ENCODE data around the gene QKI.

The QKI gene

DNA sequence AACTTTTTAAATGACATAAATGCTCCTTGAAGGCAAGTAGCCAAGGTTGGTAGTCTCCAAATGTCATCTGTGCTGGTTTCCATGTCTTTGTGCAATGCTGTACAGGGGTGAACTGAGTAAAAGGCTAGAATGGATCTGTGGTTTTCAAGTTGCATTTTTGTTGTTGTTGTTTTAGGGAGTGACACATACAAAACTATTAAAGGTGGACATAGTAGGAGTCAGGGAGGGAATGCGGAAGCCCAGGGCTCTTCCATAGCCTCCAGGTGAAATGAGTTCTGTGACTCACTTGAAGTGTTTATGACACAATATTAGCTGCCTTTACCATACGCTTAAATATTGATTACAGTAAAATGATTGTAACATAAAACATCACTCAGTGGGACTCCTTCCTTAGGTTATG is 22.5 kb upstream of the QKI start:
- DNase-seq (ENCODE audit: low read depth) = no peak

DNA sequence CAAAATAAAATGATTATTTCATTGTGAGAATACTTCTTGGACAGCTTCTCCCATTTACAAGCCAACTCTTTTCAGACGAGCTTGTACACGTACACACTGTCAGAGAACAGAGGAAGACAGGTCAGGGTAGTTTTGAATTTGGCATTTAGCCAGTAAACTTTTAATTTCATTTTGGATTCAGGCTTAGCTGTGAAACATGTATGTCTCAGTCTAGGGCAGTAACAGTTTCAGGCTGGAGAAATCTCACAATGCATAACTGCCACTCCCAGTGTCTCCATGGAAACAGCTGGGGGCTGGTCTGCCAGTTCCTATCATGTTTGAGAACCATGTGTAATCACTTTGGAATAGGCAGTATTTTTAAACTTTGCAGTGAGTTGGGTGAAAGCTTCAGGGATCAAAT is 22.0 kb upstream of the QKI start:
- DNase-seq (ENCODE audit: low read depth) = no peak

DNA sequence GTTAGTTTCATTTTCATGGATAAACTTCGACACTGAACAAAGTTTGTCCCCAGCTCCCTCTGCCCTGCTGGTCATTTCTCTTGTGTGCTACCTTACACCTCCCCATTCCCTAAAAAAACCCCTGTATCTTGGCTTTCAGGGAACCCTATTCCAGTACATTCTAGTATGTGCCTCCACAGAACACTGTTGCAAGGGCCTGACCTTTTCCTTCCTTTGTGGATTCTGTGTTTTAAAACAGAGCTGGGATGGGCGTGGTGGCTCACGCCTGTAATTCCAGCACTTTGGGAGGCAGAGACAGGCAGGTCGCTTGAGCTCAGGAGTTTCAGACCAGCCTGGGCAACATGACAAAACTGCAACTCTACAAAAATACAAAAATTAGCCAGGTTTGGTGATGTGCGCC is 20.6 kb upstream of the QKI start:
- no peak for DNase-seq (ENCODE audit: low read depth)

DNA sequence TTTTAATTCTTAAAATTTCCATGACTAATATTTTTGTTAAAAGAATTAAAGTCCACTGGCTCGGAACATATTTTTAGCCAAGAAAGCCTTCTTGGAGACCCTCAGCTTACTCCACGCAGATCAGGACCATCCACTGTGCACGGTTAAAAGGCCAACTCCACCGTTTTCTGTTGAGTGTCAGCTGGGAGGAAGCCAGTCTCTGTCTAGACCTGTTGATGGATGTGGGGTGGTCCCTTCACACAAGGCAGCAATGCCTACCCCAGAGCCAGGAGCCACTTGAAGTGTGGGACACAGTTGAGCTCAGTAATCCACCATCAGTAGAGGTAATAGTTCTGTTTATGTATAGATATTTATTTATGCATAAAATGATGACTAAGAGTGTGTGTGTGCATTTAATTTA is 19.9 kb upstream of the QKI start:
- no peak for DNase-seq (ENCODE audit: low read depth)

DNA sequence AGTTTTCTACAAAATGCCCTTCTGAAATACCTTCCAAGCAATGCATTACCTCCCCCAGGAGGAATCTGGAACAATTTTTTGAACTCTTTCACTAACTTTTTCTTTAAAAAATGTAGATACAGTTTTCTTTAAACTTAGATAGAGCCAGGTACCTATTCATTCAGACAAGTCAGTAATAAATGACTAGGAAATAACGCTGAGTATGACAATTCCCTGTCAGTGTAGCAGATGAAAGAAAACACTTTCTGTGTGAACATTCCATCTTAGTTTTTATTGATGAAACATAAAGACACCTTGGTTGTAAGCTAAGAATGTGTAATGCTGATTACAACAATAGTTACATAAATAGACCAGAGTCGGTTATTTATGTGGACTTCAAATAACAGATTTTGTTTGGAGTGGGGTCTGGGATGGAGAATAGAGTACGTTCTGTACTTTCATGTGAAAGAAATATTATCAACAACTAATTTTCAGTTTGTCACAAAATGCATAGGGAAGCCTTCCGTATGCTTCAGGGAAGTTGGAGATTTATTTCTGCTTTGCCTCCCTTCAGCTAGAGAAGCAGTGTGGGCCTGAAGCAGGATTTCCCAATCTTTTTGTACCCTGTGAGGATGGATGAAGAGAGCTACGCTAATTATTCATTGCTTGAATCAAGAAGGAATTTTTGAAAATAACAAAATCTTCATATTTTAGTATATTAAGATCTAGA is 19.2 kb upstream of the QKI start:
- DNase-seq (ENCODE audit: low read depth) = no peak

DNA sequence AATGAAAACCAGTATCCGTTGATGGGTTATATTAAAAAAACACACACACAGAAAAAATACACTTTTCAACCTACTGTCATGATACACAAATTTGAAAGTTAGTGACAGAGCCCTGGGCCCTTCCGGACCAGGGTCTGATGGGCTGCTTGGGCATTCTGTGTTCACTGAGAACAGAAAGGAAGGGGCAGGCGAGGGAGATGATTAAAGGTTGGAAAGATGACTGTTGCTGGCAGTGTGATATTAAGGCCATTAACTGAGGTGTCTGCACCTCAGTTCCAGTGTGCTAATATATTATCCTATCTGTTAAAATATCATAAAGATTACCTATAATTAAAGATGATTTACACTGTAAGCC is 18.7 kb upstream of the QKI start:
- DNase-seq (ENCODE audit: low read depth) = no peak

DNA sequence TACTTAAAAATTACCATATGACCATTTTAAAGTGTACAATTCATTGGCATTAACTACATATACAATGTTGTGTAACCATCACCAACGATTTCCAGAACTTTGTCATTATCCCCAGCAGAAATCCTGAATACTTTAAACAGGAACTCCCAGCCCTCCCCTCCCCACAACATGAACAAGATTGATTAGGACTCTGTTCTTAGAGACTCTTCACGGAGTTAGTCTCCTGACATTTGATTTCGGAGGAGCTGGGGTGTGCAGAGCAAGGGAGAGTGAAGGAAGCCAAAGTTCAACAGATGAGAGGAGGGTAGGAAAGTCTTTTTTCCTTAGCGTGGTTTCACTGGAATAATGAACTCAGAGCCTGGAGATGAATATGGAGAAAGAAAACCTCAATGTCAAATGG is 17.2 kb upstream of the QKI start:
- DNase-seq (ENCODE audit: low read depth) = no peak

DNA sequence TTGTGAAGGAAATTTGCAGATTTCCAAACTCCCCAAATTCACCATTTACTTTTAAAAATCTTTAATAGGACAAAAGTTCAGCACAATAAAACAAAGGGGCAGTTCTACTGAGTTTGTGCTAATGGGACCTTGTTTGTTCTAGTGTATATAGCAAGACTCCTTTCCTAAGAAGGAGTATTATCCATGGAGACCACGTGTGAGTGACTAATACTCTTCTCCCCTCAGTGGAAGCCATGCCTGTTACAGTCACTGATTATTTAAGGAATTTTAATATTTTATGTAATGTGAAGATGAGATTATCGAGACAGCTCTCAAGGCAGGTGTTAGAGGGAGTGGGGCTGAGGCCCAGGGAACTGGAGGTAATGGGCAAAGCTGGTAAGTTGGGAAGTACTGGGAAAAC is 16.4 kb upstream of the QKI start:
- no peak for DNase-seq (ENCODE audit: low read depth)

DNA sequence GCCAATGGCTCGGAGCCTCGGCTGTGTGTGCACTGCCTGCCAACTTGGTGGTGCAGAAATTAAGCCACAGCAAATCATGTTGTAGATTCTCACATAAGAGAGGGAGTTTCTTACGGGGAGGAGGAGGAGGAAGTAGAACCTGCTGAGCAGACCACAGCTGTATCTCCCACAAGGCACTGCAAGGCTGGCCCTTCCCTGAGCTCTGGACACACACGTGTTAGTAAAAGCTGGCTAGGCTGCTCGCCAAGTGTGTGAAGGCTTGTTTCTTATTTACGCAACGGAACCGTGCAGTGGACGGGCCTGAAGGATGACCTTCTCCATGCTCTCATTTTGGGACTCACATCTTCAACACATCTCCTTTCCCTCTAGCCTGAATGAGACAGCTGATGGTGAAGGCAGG is 15.7 kb upstream of the QKI start:
- DNase-seq (ENCODE audit: low read depth) = no peak

DNA sequence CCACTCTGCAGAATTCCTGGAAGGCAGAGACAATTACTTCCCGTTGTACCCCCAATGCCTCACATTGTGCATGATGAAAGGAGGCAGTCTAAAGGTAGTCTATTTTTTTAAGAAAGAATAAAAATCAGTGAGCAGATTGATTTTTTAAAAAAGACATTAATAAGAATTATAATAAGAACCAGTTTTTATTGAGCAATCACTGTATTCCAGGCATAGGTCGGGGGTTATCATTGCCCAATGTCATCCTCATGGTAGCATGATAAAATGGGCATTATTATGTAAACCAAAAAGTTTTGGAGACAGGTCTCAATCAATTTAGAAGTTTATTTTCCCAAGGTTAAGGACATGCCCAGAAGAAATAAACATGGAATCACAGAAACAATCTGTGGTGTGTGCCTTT is 14.0 kb upstream of the QKI start:
- no peak for DNase-seq (ENCODE audit: low read depth)

DNA sequence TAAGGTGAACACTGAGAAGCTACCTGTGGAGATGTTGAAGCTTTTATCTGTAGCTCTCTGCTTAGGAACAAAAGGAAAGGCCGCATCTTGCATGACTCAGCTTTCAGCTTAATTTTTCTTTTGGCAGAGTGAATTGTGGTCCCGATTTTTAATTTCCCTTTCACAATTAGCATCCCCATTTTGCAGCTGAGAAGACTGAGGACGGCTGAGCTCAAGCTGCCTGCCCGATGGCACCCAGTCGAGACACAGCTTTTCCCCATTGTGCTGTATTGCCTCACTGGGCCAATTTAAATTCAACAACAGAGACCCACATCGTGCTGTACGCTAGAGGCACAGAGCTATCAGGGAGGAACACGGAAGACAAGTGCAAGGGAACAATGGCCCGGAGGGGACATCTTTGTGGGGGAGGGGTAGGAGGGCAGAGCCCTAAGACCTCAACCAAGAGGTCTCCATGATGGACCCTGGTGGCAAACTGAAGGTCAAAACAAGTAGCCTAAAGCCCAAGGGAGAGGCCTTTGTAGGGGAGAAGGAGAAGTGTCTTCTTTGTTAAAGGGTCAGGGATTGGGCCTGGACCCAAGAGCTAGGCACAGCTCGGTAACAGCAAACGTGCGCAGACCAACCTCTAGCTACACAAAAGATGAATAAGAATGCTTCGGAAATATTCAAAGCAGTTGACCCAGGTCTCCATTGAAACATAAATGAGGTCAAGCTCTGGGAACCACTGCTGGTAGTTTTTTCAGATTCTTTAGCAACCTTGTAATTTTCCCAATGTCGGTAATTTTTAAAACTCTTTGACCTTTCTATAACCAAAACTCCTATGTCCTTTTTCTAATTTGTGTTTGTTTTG is 13.3 kb upstream of the QKI start:
- no peak for DNase-seq (ENCODE audit: low read depth)

DNA sequence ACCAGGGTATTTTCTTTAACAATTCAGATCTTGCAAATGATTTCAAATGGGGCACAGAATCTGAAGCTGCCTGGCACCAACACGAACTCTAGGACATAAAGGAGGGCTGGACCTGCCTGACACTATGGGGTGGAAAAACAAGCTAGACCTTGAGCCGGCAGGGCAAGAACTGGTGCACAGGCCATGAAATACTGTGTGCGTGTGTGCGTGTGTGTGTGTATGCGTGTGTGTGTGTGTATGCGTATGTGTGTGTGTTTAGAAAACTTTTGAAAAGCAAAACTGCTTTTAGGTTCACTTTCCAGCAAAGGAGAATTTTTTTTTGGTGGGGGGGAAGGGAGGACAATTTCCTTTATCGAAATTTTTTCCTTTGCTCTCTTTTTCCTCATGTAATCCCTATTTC is 11.9 kb upstream of the QKI start:
- DNase-seq (ENCODE audit: low read depth) = no peak

DNA sequence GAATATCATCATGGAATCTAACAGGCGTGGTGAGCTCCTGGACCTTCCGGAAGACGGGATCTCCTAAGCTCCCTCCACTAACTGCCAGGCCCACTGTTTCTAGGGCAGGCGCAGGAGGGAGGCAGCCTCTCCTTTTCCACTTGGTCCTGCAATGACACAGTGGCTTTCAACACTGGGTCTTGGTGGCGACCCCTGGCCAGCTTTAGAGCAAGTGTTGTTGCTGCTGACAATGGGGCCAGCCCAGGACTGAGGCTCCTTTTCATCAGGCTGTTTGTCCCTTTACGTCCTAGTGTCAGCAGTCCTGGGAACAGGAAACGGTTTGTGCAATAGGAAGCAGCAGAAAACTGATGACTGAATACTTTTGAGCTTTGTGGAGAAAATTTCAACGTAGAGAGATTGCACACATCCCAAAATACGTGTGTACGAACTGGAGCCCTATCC is 9.7 kb upstream of the QKI start:
- no peak for DNase-seq (ENCODE audit: low read depth)

DNA sequence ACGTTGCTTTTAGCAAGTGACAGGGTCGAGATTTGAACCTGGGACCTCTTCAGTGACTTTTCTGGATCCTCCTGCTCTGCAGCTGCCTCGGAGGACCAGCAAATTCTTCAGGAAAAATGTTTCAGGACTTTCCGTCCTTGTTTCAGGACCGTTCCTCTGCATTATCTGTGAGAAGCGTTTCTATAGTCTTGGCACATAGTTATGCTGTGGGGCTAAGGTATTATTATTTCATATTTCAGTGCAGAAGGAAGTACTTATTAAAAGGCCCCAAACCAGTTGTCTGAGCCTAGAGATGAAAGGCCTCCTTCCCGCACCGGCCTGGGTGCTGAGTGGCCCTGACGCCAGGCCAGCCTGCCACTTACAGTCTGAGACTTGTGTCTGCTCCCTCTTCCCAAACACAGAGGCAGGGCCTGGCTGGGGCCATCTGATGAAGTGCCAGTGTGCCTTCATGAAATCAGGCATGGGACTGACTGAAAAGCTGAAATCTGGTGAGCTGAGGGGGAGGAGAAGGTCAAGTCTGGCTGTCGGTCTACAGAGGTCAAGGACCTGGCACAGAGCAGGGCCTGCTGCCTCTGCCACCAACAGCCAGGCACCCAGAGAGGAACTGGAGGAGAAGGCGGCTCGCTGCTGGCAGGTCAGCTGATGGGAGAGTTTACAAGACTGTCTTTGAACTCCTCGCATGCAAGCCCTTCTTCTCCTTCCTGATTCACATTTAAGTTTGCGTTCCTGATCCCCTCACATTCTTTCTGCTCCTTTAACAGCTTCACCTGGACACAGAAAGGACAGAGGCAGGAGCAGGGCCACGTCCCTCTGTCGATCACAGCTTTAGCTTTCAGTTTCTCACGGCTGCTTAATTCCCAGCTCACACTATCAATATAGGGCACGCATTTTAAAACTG is 8.9 kb upstream of the QKI start:
- DNase-seq (ENCODE audit: low read depth) = no peak

DNA sequence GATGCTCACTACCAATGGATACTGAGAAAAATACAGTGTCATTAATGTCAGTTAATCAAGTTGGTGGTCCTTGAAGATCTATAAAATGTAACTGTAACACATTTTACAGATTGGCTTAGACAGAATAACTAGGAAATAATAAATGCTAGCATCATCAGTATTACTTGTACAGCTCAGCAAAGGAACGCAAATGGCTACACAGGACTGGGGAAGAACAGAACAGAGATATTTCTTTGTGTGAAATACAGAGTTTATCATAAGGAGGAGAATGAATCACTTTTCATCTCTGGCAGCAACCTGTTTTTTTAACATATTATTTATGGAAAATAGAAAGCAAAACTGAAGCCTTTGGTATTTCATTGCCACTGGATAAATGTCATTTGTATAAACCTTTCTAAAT is 8.2 kb upstream of the QKI start:
- DNase-seq (ENCODE audit: low read depth) = no peak

DNA sequence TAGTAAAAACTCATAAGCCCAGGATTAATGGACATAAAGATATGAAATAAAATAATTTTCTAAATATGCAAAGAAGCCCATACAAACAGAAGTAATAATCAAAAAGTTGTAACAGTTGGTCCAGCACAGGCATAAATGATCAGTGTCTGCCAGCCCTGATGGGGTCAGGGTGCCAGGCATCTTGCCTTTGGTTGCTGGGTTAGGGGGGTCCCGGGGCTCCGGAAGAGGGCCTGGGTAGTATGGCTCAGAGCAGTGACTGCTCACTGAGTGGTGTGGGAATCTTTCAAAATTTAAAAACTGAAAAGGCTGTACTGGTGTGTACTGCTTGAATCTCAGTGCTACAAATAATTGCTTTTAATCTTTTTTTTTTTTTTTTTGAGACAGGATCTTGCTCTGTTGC is 7.7 kb upstream of the QKI start:
- DNase-seq (ENCODE audit: low read depth) = no peak

DNA sequence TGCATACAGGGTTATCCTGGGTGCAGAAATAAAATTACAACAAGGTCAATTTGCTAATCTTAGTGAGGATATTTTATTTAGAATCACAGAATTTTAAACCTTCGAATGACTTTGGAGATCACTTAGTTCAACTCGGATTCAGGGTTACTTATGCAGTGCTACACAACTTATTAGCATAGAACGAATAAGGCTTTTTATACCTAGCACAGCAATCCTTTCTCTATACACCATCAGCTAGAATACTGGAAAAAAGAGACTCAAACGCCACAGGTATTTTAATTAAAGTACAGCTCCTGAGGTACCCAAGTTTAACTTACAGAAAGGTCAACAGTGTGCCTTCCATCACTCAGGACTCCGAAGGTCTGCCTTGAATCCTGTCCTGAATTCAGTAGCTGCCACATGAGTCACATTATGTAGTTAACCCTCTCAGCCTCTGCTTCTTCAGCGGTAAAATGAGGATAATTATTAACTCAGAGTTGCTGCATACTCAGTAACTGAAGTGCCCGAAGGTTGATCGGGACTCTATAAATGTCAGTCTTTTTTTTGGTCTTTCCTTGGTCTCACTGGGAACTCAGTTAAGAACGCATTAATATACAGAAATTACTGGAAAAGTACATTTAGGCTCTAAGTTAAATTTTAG is 6.0 kb upstream of the QKI start:
- no peak for DNase-seq (ENCODE audit: low read depth)

DNA sequence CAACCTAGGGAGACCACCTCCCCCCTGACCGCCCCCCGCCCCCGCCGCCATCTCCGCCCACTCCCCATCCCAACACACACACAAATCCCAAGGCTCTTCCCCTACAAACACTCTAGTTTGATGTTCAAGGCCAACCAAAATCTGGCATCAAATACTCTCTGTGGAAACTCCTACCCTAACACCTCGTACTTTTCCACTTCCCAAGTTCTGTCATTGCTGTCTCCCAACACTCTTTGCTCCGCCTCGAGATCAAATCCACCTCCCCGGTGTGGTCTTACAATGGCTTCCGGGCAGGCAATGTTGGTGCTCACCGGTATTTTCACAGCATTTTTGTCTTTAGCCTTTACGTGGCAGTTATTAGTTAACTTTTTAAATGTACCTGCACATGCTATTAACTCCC is 4.8 kb upstream of the QKI start:
- DNase-seq (ENCODE audit: low read depth) = no peak

DNA sequence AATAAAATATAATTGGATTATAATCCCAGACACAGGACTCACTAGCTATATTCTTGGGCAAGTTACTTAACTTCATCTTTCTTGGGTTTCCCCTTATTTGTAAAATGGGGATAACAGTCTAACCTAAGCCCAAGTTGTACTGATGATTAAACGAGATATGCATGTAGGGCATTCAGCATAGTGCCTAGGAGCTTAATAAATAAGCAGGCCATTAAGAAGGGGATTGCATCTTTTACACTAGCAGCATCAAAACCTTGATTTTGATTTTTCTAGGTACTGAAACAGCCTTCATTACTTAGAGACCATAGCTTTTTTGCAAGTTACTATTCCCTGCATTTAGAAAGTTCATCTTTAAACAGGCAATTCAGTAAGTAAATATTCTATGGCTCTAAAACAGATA is 2.2 kb upstream of the QKI start:
- no peak for DNase-seq (ENCODE audit: low read depth)

DNA sequence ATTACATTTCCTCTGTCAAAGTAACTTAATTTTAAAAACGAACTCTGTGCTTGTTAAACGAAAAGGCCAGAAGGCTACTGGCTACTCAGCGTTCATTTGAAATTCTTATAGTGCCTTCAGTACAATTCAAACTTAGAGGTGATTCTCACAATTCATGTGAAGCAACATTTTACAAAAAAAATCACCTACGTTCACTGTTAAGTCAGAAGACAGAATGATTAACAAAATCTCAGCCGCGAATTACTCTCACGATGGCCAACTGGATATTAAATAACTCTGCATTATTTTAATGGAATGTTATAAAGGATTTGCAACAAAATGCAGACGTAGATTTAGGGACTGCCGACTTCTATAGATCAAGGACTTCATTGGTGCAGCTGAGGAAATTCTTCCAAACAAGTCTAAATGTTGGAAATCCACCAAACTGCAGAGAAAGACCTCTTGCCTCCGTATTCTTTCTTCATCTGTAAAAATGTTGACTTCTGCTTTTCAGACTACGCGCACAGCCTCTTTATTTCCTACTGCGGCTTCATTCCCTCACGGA is 1.6 kb upstream of the QKI start:
- DNase-seq (ENCODE audit: low read depth) = no peak

DNA sequence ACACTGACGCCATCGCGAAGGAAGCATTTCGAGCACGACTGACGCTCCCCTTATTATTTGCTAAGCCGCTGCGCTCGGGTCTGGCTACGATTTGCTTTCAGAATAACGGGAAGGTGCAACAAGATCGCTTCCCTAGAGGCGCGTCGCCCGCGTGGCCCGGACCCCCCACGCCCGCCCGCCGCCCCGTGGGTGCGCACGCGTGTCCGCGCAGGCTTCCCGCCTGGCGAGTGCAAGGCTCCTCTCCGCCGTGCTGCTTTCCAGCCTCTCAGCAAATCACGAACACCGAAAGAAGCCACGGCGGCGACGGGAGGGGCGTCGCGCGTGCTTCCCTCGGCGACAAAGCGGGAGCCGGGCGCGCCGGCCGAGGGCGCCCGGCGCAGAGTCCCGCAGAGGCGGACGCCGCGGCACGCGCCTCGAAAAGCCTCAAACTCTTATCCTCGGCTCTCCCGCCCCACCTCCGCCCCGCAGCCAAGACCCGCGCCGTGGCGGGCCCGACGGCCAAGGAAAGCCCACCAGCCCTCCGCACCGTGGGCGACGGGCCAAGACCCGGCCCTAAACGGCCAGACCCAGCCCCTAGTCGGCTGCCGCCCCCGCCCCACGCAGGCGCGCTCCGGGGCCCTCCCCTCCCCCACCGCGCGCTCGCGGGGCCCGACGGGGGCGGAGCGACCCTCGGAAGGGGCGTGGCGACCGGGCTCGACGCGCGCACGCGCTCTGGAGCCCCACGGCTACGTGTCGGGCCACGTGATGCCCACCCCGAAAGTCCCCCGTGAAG is 987 bp upstream of the QKI start:
- peak; percentile 85 for DNase-seq (ENCODE audit: low read depth)

Data from T follicular helper cell (primary cell).